ENCODE measurements around the gene CASP10. TPM values are rescaled to one million over a fixed set of nuclear protein-coding genes. Genes with fewer than 3 reads are reported as not detected.

The CASP10 gene
- total and polyA plus RNA-seq, 3 donors from 2014 or later, result 2.4 to 10.4 (median 5.2) TPM

DNA sequence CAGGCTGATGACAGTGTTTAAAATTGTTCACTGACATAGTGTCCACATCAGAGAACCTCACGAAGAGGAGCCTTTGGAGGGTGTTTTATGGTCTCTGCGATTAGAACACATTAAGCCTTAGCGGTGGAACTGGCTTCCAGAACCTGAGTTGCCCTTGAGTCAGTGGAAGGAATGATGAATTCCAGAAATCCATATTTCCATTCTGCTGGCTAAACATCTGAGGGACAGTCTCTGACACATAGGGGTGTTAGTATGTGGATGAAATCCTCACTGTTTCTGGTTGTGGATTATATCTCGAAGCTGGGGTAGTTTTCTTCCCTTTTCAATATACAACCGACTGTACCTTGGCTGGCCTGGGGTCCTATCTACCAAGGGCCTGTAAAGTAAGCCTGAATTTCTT lies 4.0 kb downstream of the CASP10 start:
- intact Hi-C loops (cut with DNase I; ENCODE audit: low total_unique reads), result no loop called here
- Histone ChIP-seq H3K36me3 (ENCODE audit: low read depth, missing control alignments) (no peaks in the 10 kb centered on the region), H3K27ac (no peak overlapping the region), H3K4me3 (no peak overlapping the region), H3K4me1 (no peaks in the 10 kb centered on the region), H3K9me3 (no peaks in the 10 kb centered on the region), H3K27me3 (no peaks in the 10 kb centered on the region)
- WGBS, 2 donors, result 88 to 95% methylated on average over 5 of the region's 5 CpGs
- no peak for TF ChIP-seq POLR2A (IDR thresholded peaks at IDR 0.05)
- TF ChIP-seq, protein P1, sequence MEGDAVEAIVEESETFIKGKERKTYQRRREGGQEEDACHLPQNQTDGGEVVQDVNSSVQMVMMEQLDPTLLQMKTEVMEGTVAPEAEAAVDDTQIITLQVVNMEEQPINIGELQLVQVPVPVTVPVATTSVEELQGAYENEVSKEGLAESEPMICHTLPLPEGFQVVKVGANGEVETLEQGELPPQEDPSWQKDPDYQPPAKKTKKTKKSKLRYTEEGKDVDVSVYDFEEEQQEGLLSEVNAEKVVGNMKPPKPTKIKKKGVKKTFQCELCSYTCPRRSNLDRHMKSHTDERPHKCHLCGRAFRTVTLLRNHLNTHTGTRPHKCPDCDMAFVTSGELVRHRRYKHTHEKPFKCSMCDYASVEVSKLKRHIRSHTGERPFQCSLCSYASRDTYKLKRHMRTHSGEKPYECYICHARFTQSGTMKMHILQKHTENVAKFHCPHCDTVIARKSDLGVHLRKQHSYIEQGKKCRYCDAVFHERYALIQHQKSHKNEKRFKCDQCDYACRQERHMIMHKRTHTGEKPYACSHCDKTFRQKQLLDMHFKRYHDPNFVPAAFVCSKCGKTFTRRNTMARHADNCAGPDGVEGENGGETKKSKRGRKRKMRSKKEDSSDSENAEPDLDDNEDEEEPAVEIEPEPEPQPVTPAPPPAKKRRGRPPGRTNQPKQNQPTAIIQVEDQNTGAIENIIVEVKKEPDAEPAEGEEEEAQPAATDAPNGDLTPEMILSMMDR (IDR thresholded peaks at IDR 0.05), result no peak
- no peak for DNase-seq

- H3K27ac ChIP-seq, result no peak overlapping the region
- H3K4me1 ChIP-seq, result no peaks in the 10 kb centered on the region
- H3K36me3 ChIP-seq (ENCODE audit: low read depth, missing control alignments), result no peaks in the 10 kb centered on the region
- intact Hi-C loops (cut with DNase I; ENCODE audit: low total_unique reads), result no loop called here
- TF ChIP-seq, protein P1 (IDR thresholded peaks at IDR 0.05), result no peak
- H3K27me3 ChIP-seq, result no peaks in the 10 kb centered on the region
- 91 to 93% methylated on average over 4 of the region's 4 CpGs for WGBS, 2 donors
- H3K4me3 ChIP-seq, result no peak overlapping the region
- no peaks in the 10 kb centered on the region for H3K9me3 ChIP-seq
- DNase-seq, result no peak
These were observed 5.5 kb downstream of the CASP10 start for GRCh38 chr2:201188449-201188848.

DNA sequence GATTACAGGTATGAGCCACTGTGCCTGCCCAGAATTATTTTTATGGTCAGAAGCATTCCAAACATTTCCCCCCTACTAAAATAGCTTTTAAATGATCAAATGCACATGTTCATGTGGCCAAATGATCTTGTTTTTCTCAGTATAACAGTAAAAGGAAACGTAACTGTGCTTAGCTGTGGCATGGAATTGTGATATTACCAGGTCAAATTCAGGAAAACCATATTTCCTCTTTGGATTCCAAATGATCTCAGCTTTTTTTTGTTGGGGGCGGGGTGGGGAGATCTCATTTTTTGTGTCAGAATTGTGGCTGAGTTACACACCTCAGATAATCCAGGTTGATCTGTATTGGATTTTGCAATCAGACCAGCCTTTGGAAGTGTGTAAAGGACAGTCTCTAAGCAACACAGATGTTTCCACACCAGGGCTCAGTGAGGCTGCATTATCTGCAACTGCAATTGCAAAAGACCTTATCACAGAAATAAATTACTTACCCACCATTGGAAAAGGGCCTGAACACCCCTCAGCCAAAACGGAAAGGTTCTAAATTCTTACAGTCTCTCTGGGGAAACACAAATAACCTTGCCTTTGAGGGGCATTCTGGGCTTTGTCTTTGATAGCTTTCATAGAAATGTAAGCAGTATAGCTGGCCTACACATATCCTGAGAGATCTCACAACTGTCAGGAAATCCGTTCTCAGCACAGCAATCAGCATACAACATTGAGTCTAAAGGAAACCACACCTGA lies 8.4 kb downstream of the CASP10 start:
- Histone ChIP-seq H3K27ac (no peak overlapping the region), H3K36me3 (ENCODE audit: low read depth, missing control alignments) (no peaks in the 10 kb centered on the region), H3K4me3 (no peak overlapping the region), H3K4me1 (no peaks in the 10 kb centered on the region), H3K27me3 (no peaks in the 10 kb centered on the region), H3K9me3 (no peaks in the 10 kb centered on the region)
- TF ChIP-seq POLR2A (IDR thresholded peaks at IDR 0.05), result no peak
- intact Hi-C loops (cut with DNase I; ENCODE audit: low total_unique reads), result no loop called here
- DNase-seq, result no peak
- 58 to 64% methylated on average over 4 of the region's 4 CpGs for WGBS, 2 donors

DNA sequence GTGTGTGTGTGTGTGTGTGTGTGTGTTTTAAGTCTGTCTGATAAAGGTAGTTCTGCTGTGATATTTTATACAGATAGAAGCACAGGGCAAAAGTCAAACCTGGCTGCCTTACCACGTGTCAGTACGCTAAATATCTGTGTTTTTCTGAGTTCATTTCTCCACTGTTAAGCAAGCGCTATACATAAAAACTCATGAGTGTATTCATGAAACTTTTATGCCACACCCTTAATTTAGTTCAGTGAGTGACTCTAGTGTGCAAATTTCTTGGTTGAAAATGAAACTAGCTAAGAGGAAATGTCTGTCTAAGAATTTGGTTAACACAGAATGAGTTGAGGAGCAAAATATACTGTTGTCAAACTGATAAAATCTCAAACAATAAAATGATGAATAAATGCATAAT lies 11.2 kb downstream of the CASP10 start:
- intact Hi-C loops (cut with DNase I; ENCODE audit: low total_unique reads), result no loop called here
- no peak for DNase-seq
- TF ChIP-seq POLR2A (IDR thresholded peaks at IDR 0.05), result no peak
- TF ChIP-seq, protein P1 (IDR thresholded peaks at IDR 0.05), result no peak
- Histone ChIP-seq H3K4me1 (no peaks in the 10 kb centered on the region), H3K27ac (no peak overlapping the region), H3K9me3 (no peaks in the 10 kb centered on the region), H3K36me3 (ENCODE audit: low read depth, missing control alignments) (no peaks in the 10 kb centered on the region), H3K27me3 (no peaks in the 10 kb centered on the region), H3K4me3 (no peak overlapping the region)
- WGBS, 2 donors, result 82 to 86% methylated on average over 3 of the region's 3 CpGs

DNA sequence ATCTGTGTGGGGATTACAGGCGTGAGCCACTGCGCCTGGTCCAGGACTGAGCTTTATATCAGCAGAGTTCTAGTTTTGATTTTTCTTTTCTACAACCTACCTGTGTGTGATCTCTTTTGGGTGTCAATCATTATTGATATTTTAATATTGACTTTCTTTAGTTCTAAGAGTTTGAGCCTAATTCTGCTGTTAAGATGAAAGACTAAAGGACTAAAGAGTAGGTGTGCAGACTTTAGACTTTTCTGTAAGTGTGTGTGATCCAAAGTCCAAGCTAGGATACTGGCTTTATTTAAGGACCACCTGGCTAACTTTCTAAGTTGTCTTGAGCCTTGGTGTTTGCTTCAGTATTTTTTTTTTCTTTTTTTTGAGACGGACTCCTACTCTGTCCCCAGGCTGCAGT lies 12.4 kb downstream of the CASP10 start:
- TF ChIP-seq, protein P1 (IDR thresholded peaks at IDR 0.05), result no peak
- no peak for TF ChIP-seq POLR2A (IDR thresholded peaks at IDR 0.05)
- no peak overlapping the region for H3K4me3 ChIP-seq
- 86 to 89% methylated on average over 3 of the region's 3 CpGs for WGBS, 2 donors
- no peaks in the 10 kb centered on the region for H3K27me3 ChIP-seq
- no peak overlapping the region for H3K27ac ChIP-seq
- no peaks in the 10 kb centered on the region for H3K36me3 ChIP-seq (ENCODE audit: low read depth, missing control alignments)
- no peak for DNase-seq
- intact Hi-C loops (cut with DNase I; ENCODE audit: low total_unique reads), result no loop called here
- no peaks in the 10 kb centered on the region for H3K4me1 ChIP-seq
- H3K9me3 ChIP-seq, result no peaks in the 10 kb centered on the region
